Activated CD4-positive, alpha-beta T cell treated with anti-CD3 and anti-CD28 coated beads, Interleukin-2, Interleukin-4, amounts not matched to agents 100 ng/mL and 50 ng/mL, durations not matched to agents 16 hours and 8 hours (primary cell): ENCODE results near the gene CD160.
"Not testable (repeated sequence)": the region's sequence is repeated elsewhere in the genome, so short reads cannot be mapped to it uniquely, and the experiment has no call there.

Experiments
- DNase-seq: peaks from one replicate; pipeline ENCODE4 v3.0.0-alpha.2; 2020; ENCODE audit warnings: low spot score

The CD160 gene

GRCh38 chr1:145719230-145720079, at the start of gene CD160:
Gene CD160, plus strand, starts transcription at chr1:145719499. Its CDS starts 8,829 bp downstream, at chr1:145728328.
- peak; percentile 41 for DNase-seq

- DNase-seq, result not testable (repeated sequence)
These were observed 48.1 kb upstream of the CD160 start for GRCh38 chr1:145670995-145671745.

GRCh38 chr1:145673217-145673616, 46.1 kb upstream of the CD160 start:
- DNase-seq, result not testable (repeated sequence)

GRCh38 chr1:145684858-145685257, 34.4 kb upstream of the CD160 start:
- DNase-seq, result not testable (repeated sequence)

GRCh38 chr1:145686078-145686477, 33.2 kb upstream of the CD160 start:
- not testable (repeated sequence) for DNase-seq

- no peak for DNase-seq
These were observed 31.0 kb upstream of the CD160 start for GRCh38 chr1:145688328-145688727.

GRCh38 chr1:145688924-145689323, 30.4 kb upstream of the CD160 start:
- no peak for DNase-seq

GRCh38 chr1:145689922-145690321, 29.4 kb upstream of the CD160 start:
- no peak for DNase-seq

- peak; percentile 69 for DNase-seq
These were observed 28.4 kb upstream of the CD160 start for GRCh38 chr1:145690587-145691558.

- DNase-seq, result no peak
These were observed 26.4 kb upstream of the CD160 start for GRCh38 chr1:145692785-145693443.

- no peak for DNase-seq
These were observed 23.3 kb upstream of the CD160 start for GRCh38 chr1:145695821-145696629.

- no peak for DNase-seq
These were observed 22.7 kb upstream of the CD160 start for GRCh38 chr1:145696630-145696960.

- DNase-seq, result no peak
These were observed 17.9 kb upstream of the CD160 start for GRCh38 chr1:145701306-145701862.

- DNase-seq, result no peak
These were observed 17.2 kb upstream of the CD160 start for GRCh38 chr1:145702052-145702451.

GRCh38 chr1:145702826-145703225, 16.5 kb upstream of the CD160 start:
- DNase-seq, result no peak

GRCh38 chr1:145705622-145706021, 13.7 kb upstream of the CD160 start:
- DNase-seq, result no peak

- DNase-seq, result no peak
These were observed 13.1 kb upstream of the CD160 start for GRCh38 chr1:145706086-145706664.

GRCh38 chr1:145707183-145707867, 12.0 kb upstream of the CD160 start, which contains the start of gene PDZK1:
Gene PDZK1, minus strand, starts transcription at chr1:145707368. Its CDS starts 19,347 bp downstream, at chr1:145688021.
- no peak for DNase-seq

- no peak for DNase-seq
These were observed 11.2 kb upstream of the CD160 start for GRCh38 chr1:145708063-145708462.
